Activated CD4-positive, alpha-beta memory T cell treated with anti-CD3 and anti-CD28 coated beads, Interleukin-2, amount 10 ng/mL, durations not matched to agents 7 days and 5 days (primary cell): ENCODE results near the gene ATPAF2. TPM values are rescaled to one million over a fixed set of nuclear protein-coding genes. Genes with fewer than 3 reads are reported as not detected.
"Not testable (repeated sequence)": the region's sequence is repeated elsewhere in the genome, so short reads cannot be mapped to it uniquely, and the experiment has no call there.

Experiments used
- CTCF ChIA-PET: fragments of 350-600 bp; sonication (Branson Sonifier 250); formaldehyde crosslinking; loops from one replicate; lab custom pipeline; 2021; ENCODE audit warnings: antibody characterized with exemption, inconsistent platforms; lab: Charles Lee
- POLR2A ChIA-PET: fragments of 350-600 bp; sonication (Branson Sonifier 250); formaldehyde crosslinking; loops from one replicate; lab custom pipeline; 2021; ENCODE audit warnings: antibody characterized with exemption; lab: Charles Lee
- DNase-seq: peaks from one replicate; pipeline ENCODE4 v3.0.0-alpha.2; 2020
- H3K27ac Mint-ChIP-seq: one replicate; pipeline ENCODE4 v1.8.0; 2021; ENCODE audit warnings: mild to moderate bottlenecking, mixed read lengths
- H3K27me3 Mint-ChIP-seq: one replicate; pipeline ENCODE4 v1.8.0; 2021; ENCODE audit warnings: mixed read lengths
- H3K36me3 Mint-ChIP-seq: one replicate; pipeline ENCODE4 v1.8.0; 2021; ENCODE audit warnings: low read depth, mixed read lengths
- H3K4me1 Mint-ChIP-seq: one replicate; pipeline ENCODE4 v1.8.0; 2021; ENCODE audit warnings: mixed read lengths
- H3K4me3 Mint-ChIP-seq: one replicate; pipeline ENCODE4 v1.8.0; 2021; ENCODE audit warnings: mild to moderate bottlenecking, mixed read lengths
- H3K9me3 Mint-ChIP-seq: one replicate; pipeline ENCODE4 v1.8.0; 2021; ENCODE audit warnings: mixed read lengths
- total RNA-seq, 2 experiments: library from RNA; stranded (reverse); gene quantifications; one replicate each; pipeline ENCODE4 v1.2.3, GENCODE V29; 2021

Gene ATPAF2
- total RNA-seq, 2 experiments from 2014 or later, result 22.1 to 22.3 TPM

DNA sequence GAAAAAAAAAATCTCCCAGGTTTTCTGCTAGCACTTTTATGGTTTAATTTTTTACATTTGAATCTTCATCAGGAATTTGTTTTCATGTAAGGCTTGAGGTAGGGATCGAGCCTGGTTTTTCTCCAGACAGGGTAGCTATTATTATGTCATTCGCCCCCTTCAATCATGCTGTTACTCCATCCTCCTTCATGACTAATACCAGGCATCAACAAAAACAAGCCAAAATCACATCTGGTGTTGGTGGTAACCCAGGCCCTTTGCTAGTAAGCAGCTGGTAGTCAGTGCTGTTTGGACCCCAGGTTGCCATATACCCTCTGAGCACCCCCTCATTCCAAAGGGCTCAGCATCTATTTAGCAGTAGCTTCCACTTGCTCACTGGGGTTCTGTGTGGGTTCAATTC is 36.8 kb downstream of the ATPAF2 start:
- CTCF ChIA-PET, result no interaction called here
- POLR2A ChIA-PET, result no interaction called here
- H3K4me1 Mint-ChIP-seq, result peaks cover 9% of the 10 kb centered on the region

DNA sequence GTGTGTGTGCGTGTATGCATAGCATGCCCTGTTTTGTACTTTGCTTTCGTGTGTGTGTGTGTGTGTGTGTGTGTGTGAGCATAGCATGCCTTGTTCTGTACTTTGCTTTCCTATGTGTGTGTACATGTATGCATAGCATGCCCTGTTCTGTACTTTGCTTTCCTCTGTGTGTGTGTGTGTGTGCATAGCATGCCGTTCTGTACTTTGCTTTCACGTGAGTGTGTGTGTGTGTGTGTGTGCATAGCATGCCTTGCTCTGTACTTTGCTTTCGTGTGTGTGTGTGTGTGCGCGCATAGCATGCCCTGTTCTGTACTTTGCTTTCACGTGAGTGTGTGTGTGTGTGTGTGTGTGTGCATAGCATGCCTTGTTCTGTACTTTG is 38.9 kb downstream of the ATPAF2 start:
- no peak for DNase-seq
- Mint-ChIP-seq H3K27me3 (no peaks in the 10 kb centered on the region), H3K4me3 (no peak overlapping the region), H3K9me3 (no peaks in the 10 kb centered on the region), H3K27ac (no peak overlapping the region), H3K36me3 (no peaks in the 10 kb centered on the region), H3K4me1 (peaks cover 2% of the 10 kb centered on the region)
- POLR2A ChIA-PET, result no interaction called here
- CTCF ChIA-PET, result no interaction called here

More for the DNA sequence above, 36.8 kb downstream of the ATPAF2 start:
- Mint-ChIP-seq H3K4me3 (no peak overlapping the region), H3K27ac (no peak overlapping the region), H3K9me3 (no peaks in the 10 kb centered on the region), H3K36me3 (no peaks in the 10 kb centered on the region), H3K27me3 (no peaks in the 10 kb centered on the region)
- no peak for DNase-seq

DNA sequence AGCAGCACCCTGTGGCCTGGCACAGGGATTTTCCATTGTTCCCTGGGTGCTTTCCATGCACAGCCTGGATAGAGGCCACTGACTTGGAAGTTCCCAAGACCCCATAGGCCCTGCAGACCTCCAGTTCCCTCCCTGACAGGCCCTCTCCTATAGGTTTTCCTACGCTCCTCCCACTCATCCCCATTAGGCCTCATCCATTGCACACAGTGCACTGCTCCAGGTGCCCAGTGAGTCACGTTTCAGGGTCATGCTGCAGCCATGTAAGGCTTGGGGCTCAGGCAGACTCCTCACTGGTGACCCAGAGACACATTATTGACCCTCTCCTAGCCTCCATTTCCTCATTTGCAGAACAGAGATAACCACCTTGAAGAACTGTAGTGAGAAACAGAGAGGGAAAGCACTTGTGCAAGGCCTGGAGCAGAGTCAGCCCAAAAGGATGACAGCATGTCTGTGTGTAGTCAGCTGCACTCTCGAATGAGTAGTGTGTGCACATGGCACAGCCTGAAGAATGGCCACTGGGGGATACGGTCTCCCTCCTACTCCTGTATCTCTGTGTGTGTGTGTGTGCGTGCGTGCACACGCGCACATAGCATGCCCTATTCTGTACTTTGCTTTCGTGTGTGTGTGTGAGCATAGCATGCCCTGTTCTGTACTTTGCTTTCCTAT is 39.5 kb downstream of the ATPAF2 start:
- DNase-seq, result no peak
- ChIA-PET CTCF (no interaction called here), POLR2A (no interaction called here)
- no peaks in the 10 kb centered on the region for H3K9me3 Mint-ChIP-seq
- no peak overlapping the region for H3K27ac Mint-ChIP-seq
- H3K27me3 Mint-ChIP-seq, result no peaks in the 10 kb centered on the region
- no peaks in the 10 kb centered on the region for H3K36me3 Mint-ChIP-seq
- no peak overlapping the region for H3K4me3 Mint-ChIP-seq
- H3K4me1 Mint-ChIP-seq, result no peaks in the 10 kb centered on the region

DNA sequence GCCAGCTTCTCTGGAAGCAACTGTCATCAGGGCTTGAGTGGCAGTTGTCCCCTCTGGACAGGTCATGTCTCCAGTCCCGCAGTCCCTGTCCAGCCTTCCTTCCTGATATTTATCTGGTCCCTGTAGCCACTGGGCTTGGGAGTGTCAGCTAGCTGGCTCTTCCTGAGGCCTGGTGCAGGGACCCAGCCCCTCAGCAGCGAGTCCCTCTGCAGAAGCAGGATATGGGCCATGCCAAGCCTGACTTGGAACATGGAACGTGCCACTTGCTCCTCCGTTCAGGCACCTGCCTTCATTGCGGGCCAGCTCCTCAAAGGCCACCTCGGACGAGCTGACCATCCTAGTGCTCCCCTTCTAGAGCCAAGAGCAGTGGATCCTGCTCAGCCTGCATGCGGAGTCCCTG is 40.0 kb downstream of the ATPAF2 start:
- H3K27ac Mint-ChIP-seq, result no peak overlapping the region
- no peaks in the 10 kb centered on the region for H3K36me3 Mint-ChIP-seq
- H3K4me3 Mint-ChIP-seq, result no peak overlapping the region
- H3K4me1 Mint-ChIP-seq, result no peaks in the 10 kb centered on the region
- no peaks in the 10 kb centered on the region for H3K27me3 Mint-ChIP-seq
- POLR2A ChIA-PET, result no interaction called here
- no peak for DNase-seq
- no peaks in the 10 kb centered on the region for H3K9me3 Mint-ChIP-seq
- CTCF ChIA-PET, result no interaction called here

DNA sequence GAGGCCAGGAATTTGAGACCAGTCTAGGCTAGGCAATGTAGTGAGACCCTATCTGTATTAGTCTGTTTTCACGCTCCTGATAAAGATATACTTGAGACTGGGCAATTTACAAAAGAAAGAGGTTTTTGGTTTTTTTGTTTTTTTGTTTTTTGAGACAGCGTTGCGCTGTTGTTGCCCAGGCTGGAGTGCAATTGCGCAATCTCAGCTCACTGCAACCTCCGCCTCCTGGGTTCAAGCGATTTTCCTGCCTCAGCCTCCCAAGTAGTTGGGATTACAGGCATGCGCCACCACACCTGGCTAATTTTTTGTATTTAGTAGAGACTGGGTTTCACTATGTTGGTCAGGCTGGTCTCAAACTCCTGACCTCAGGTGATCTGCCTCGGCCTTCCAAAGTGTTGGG is 43.1 kb downstream of the ATPAF2 start:
- DNase-seq, H3K4me3 Mint-ChIP-seq, H3K4me1 Mint-ChIP-seq, POLR2A ChIA-PET, CTCF ChIA-PET, H3K36me3 Mint-ChIP-seq, H3K27me3 Mint-ChIP-seq, H3K27ac Mint-ChIP-seq, H3K9me3 Mint-ChIP-seq: not testable (repeated sequence)

DNA sequence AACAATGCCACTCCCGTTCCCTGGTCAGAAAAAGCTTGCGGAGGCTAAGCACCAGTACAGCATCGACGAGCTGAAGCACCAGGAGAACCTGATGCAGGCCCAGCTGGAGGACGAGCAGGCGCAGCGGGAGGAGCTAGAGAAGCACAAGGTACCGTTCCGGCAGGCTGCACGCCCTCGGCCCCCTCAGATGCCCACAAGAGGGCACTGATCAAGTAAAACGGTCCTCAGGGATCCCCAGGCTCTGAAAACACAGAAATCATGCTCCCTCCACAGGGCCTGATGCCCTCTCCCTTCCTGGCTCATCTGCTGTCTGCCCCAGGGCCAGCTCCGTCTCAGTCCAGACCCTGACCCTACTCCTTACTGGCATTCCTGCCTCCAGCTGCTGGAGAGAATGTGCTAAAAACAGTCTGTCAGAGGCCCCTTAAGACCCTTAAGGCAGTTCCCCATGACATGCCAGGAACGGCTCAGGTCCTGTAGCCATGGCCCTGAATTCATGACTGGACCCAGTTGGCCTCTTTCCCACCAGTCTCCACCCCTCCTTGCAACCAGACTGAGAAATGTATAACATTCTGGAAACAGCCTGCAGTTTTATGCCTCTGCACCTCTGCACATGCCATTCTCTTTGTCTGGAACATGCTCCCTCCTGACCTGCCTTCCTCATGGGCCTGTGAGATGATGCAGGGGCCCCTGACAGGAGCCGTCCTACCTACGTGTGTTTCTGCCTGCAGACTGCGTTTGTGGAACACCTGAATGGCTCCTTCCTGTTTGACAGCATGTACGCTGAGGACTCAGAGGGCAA is 44.5 kb downstream of the ATPAF2 start:
- Mint-ChIP-seq H3K4me3 (no peak overlapping the region), H3K4me1 (no peaks in the 10 kb centered on the region), H3K9me3 (no peaks in the 10 kb centered on the region), H3K27me3 (no peaks in the 10 kb centered on the region), H3K27ac (no peak overlapping the region), H3K36me3 (no peaks in the 10 kb centered on the region)
- DNase-seq, result no peak
- ChIA-PET POLR2A (no interaction called here), CTCF (interaction anchor here (1.0 kb wide), 1 partner anchor 39 kb away, joined by 9 read pairs; no protein-coding TSS in a partner anchor)

DNA sequence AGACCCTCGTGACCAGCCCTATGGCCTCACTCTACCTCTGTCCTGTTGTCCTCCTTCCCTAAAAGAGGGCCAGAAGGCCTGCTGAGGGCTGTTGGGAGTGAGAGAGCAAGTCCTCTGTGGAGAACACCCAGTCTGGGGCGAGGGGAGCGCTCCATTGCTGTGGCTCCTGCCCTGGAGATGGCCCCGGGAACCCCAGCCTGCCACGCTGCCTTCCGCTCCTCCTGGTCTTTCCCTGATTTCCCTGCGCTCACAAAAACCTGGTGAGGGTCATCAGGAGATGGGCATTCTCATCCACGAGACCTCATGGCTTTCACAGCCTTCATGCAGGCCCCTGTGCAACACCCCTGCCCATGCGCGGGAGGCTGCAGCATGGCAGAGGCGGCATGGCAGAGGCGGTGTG is 45.1 kb downstream of the ATPAF2 start:
- Mint-ChIP-seq H3K27me3 (no peaks in the 10 kb centered on the region), H3K4me3 (no peak overlapping the region), H3K4me1 (no peaks in the 10 kb centered on the region), H3K27ac (no peak overlapping the region), H3K9me3 (no peaks in the 10 kb centered on the region), H3K36me3 (no peaks in the 10 kb centered on the region)
- ChIA-PET CTCF (no interaction called here), POLR2A (no interaction called here)
- DNase-seq, result no peak

DNA sequence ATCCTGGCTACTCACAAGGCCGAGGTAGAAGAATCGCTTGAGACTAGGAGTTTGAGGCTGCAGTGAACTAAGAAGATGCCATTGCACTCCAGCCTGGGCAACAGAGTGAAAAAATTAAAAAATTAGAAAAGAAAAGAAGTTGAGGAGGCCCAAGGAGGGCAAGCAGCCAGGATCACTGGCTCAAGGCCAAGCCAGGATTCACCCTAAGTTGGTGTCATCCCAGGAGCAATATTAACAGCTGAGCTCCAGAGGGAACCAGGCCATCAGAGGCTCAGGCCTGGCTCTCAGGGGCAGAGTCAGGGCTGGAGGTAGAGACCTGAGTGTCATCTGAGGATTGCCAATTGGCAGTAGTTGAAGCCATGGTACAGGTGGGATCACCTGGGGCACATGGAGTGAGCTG is 45.6 kb downstream of the ATPAF2 start:
- Mint-ChIP-seq H3K9me3 (no peaks in the 10 kb centered on the region), H3K4me1 (no peaks in the 10 kb centered on the region), H3K4me3 (no peak overlapping the region), H3K36me3 (no peaks in the 10 kb centered on the region), H3K27ac (no peak overlapping the region), H3K27me3 (no peaks in the 10 kb centered on the region)
- POLR2A ChIA-PET, result no interaction called here
- CTCF ChIA-PET, result no interaction called here
- no peak for DNase-seq

DNA sequence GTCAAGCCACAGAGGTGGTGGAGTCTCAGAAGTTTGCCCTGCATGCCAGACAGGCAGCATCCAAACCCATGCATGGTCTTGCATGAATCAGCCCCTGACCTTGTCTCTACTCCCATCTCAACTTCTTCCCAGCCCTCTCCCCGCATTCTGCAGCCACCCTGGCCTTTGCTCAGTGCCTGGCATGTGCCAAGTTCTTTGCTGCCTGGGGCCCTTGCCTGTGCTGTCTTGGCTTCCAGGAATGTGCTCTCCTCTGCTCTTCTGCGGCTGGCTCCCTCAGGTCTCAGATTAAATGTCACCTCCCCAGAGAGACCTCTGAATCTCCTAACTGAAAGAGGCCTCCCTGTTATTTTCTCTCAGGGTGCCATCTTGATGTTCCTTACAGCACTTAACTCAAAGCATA is 48.7 kb downstream of the ATPAF2 start:
- Mint-ChIP-seq H3K27me3 (no peaks in the 10 kb centered on the region), H3K4me1 (no peaks in the 10 kb centered on the region), H3K27ac (no peak overlapping the region), H3K4me3 (no peak overlapping the region), H3K9me3 (no peaks in the 10 kb centered on the region), H3K36me3 (no peaks in the 10 kb centered on the region)
- DNase-seq, result no peak
- ChIA-PET POLR2A (no interaction called here), CTCF (no interaction called here)

DNA sequence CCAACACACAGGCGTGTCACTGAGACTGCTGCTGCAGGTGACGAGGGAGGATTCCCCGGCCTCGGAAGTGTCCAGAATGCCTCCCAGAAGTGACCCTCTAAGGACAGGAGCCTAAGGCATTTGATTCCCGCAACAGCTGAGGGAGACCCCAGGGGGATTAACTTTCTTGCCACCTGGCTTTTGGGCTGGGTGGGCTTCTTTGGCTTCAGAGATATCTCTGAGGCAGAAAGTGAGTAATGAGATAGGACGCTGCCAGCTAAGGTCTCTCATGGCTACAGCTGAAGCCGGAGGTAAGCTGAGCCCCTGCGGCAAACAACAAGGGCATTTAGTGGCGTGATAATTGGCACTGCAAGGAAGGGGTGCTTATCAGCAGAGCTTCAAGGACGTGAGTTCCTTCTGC is 49.4 kb downstream of the ATPAF2 start:
- Mint-ChIP-seq H3K36me3 (no peaks in the 10 kb centered on the region), H3K27ac (no peak overlapping the region), H3K9me3 (no peaks in the 10 kb centered on the region), H3K27me3 (no peaks in the 10 kb centered on the region), H3K4me3 (no peak overlapping the region), H3K4me1 (no peaks in the 10 kb centered on the region)
- no peak for DNase-seq
- POLR2A ChIA-PET, result no interaction called here
- CTCF ChIA-PET, result no interaction called here

DNA sequence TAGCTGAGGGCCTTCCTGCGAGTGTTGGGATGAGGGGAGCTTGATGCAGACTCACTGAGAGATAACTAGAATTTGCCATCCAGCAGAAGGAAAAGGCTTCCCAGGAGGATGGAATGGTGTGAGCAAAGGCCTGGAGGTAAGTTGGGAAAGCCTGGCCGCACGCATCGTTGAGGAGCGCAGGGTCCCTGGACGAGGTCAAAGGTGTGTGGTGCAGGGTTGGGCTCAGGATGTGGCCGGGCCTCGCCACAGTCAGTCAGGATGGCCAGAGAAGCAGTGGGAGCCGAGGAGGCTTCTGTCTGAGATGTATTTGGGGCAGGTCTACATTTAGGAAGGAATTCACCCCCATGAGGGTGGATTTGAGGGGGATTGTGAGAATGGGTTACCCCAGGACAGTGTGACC is 49.9 kb downstream of the ATPAF2 start:
- Mint-ChIP-seq H3K4me3 (no peak overlapping the region), H3K4me1 (no peaks in the 10 kb centered on the region), H3K27me3 (no peaks in the 10 kb centered on the region), H3K9me3 (no peaks in the 10 kb centered on the region), H3K27ac (no peak overlapping the region), H3K36me3 (no peaks in the 10 kb centered on the region)
- ChIA-PET POLR2A (no interaction called here), CTCF (no interaction called here)
- DNase-seq, result no peak

DNA sequence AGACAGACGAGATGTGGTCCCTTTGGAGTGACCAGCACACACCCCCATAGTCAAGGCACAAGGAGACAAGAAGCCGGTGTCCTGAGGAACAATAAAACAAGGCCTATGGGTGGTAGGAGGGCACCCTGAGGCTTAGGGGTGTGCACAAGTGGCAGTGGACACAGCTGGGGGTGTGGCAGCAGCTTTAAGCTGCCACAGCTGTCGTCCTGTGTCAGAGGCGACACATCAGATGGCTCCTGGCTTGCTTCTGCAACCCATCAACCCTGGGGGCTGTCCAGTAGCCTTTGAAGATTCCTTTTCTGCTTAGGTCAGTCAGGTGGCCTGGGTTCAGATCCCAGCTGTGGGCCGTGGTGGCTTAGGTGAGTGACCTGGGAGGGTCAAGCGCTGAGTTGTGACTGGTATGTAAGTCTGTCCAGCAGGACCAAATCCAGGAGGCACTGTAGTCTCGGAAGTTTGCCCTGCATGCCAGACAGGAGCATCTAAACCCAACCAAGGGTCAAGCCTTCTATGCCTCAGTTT is 50.5 kb downstream of the ATPAF2 start:
- Mint-ChIP-seq H3K4me1 (no peaks in the 10 kb centered on the region), H3K36me3 (no peaks in the 10 kb centered on the region), H3K4me3 (no peak overlapping the region), H3K27me3 (no peaks in the 10 kb centered on the region), H3K27ac (no peak overlapping the region), H3K9me3 (no peaks in the 10 kb centered on the region)
- ChIA-PET CTCF (no interaction called here), POLR2A (no interaction called here)
- DNase-seq, result no peak

DNA sequence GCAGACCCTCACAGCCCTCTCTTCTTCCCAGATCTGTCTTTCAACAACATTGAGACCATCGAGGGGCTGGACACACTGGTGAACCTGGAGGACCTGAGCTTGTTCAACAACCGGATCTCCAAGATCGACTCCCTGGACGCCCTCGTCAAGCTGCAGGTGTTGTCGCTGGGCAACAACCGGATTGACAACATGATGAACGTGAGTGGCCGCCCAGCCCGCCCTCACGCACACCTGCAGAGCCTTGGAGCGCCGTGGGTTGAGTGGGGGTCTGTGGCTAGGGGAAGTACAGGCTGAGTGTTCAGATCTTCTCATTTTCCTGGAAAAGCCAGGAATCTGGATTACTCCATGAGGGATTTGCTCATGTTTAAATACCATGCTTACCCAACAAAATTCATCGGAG is 51.1 kb downstream of the ATPAF2 start:
- POLR2A ChIA-PET, result no interaction called here
- no peaks in the 10 kb centered on the region for H3K4me1 Mint-ChIP-seq
- no peak overlapping the region for H3K27ac Mint-ChIP-seq
- no peaks in the 10 kb centered on the region for H3K27me3 Mint-ChIP-seq
- no peak overlapping the region for H3K4me3 Mint-ChIP-seq
- CTCF ChIA-PET, result interaction anchor here (1.2 kb wide), 1 partner anchor 45 kb away, joined by 3 read pairs; no protein-coding TSS in a partner anchor
- no peaks in the 10 kb centered on the region for H3K9me3 Mint-ChIP-seq
- DNase-seq, result no peak
- no peaks in the 10 kb centered on the region for H3K36me3 Mint-ChIP-seq
